Activated CD4-positive, alpha-beta T cell treated with anti-CD3 and anti-CD28 coated beads, Interleukin-2, amount 10 ng/mL, durations not matched to agents 7 days and 5 days (primary cell): ENCODE measurements around the gene KRTAP5-8. TPM values are rescaled to one million over a fixed set of nuclear protein-coding genes. Genes with fewer than 3 reads are reported as not detected.
"Not testable (repeated sequence)": the region's sequence is repeated elsewhere in the genome, so short reads cannot be mapped to it uniquely, and the experiment has no call there.

ENCODE experiments used
- CTCF ChIA-PET: fragments of 350-600 bp; sonication (Branson Sonifier 250); formaldehyde crosslinking; loops from one replicate; lab custom pipeline; 2021; ENCODE audit warnings: antibody characterized with exemption; lab: Charles Lee
- POLR2A ChIA-PET: fragments of 350-600 bp; sonication (Branson Sonifier 250); formaldehyde crosslinking; loops from one replicate; lab custom pipeline; 2021; ENCODE audit warnings: antibody characterized with exemption; lab: Charles Lee
- DNase-seq: peaks from one replicate; pipeline ENCODE4 v3.0.0-alpha.2; 2020
- H3K27ac Mint-ChIP-seq: one replicate; pipeline ENCODE4 v1.8.0; 2021; ENCODE audit warnings: mild to moderate bottlenecking, moderate library complexity, mixed read lengths
- H3K27me3 Mint-ChIP-seq: one replicate; pipeline ENCODE4 v1.8.0; 2021; ENCODE audit warnings: mixed read lengths
- H3K36me3 Mint-ChIP-seq: one replicate; pipeline ENCODE4 v1.8.0; 2021; ENCODE audit warnings: low read depth, mixed read lengths
- H3K4me1 Mint-ChIP-seq: one replicate; pipeline ENCODE4 v1.8.0; 2021; ENCODE audit warnings: mixed read lengths
- H3K4me3 Mint-ChIP-seq: one replicate; pipeline ENCODE4 v1.8.0; 2021; ENCODE audit warnings: mild to moderate bottlenecking, moderate library complexity, mixed read lengths
- H3K9me3 Mint-ChIP-seq: one replicate; pipeline ENCODE4 v1.8.0; 2021; ENCODE audit warnings: mixed read lengths
- total RNA-seq, 2 experiments: library from RNA; stranded (reverse); gene quantifications; one replicate each; pipeline ENCODE4 v1.2.3, GENCODE V29; 2021

KRTAP5-8 gene
- total RNA-seq, 2 experiments from 2014 or later = 0.17 TPM; not detected in 1

- no peaks in the 10 kb centered on the region for H3K4me1 Mint-ChIP-seq
- no peak overlapping the region for H3K4me3 Mint-ChIP-seq
- H3K27ac Mint-ChIP-seq = no peak overlapping the region
- POLR2A ChIA-PET = no interaction called here
- peaks cover 2% of the 10 kb centered on the region for H3K27me3 Mint-ChIP-seq
- H3K9me3 Mint-ChIP-seq = no peaks in the 10 kb centered on the region
- no peaks in the 10 kb centered on the region for H3K36me3 Mint-ChIP-seq
- CTCF ChIA-PET = no interaction called here
- no peak for DNase-seq
Measured at GRCh38 chr11:71525938-71526495, 11.8 kb upstream of the KRTAP5-8 start.

- H3K36me3 Mint-ChIP-seq, CTCF ChIA-PET, DNase-seq, POLR2A ChIA-PET, H3K27ac Mint-ChIP-seq, H3K9me3 Mint-ChIP-seq, H3K27me3 Mint-ChIP-seq, H3K4me3 Mint-ChIP-seq, H3K4me1 Mint-ChIP-seq: not testable (repeated sequence)
Measured at GRCh38 chr11:71526796-71527575, 10.8 kb upstream of the KRTAP5-8 start, which contains the start of gene KRTAP5-7. Gene KRTAP5-7, plus strand, starts transcription at chr11:71527267. Its CDS starts 34 bp downstream, at chr11:71527301.

DNA sequence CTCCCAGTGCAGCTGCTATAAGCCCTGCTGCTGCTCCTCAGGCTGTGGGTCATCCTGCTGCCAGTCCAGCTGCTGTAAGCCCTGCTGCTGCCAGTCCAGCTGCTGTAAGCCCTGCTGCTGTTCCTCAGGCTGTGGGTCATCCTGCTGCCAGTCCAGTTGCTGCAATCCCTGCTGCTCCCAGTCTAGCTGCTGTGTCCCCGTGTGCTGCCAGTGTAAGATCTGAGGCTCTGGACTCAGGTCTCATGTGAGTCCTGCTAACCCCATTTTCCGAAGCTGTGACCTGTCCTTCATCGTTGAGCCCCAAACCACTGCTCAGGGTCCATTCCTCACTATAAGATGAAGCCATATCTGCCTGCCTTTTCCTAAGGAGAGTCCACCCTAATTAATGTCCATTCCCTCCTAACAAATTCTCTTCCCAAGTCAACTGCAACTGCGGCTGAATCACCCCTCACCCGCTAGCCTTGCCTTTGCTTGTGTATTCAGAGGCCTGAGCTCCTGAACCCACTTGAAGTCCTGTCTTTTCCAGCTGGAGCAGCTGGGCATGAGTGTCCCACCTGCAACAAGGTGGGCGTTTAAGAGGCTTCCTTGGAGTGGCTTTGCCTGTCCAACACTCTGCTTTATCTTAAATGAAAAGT lies 10.1 kb upstream of the KRTAP5-8 start:
- H3K4me1 Mint-ChIP-seq = no peaks in the 10 kb centered on the region
- H3K27ac Mint-ChIP-seq = no peak overlapping the region
- peaks cover 2% of the 10 kb centered on the region for H3K27me3 Mint-ChIP-seq
- POLR2A ChIA-PET = no interaction called here
- H3K36me3 Mint-ChIP-seq = no peaks in the 10 kb centered on the region
- CTCF ChIA-PET = interaction anchor here (1.4 kb wide), 1 partner anchor 20 kb away, joined by 3 read pairs; no protein-coding TSS in a partner anchor
- no peak overlapping the region for H3K4me3 Mint-ChIP-seq
- DNase-seq = no peak
- H3K9me3 Mint-ChIP-seq = no peaks in the 10 kb centered on the region

GRCh38 chr11:71530602-71531001 lies 7.2 kb upstream of the KRTAP5-8 start:
- CTCF ChIA-PET = no interaction called here
- POLR2A ChIA-PET = no interaction called here
- no peak for DNase-seq
- Mint-ChIP-seq H3K36me3 (no peaks in the 10 kb centered on the region), H3K9me3 (no peaks in the 10 kb centered on the region), H3K4me1 (no peaks in the 10 kb centered on the region), H3K27me3 (peaks cover 2% of the 10 kb centered on the region), H3K4me3 (no peak overlapping the region), H3K27ac (no peak overlapping the region)

DNA sequence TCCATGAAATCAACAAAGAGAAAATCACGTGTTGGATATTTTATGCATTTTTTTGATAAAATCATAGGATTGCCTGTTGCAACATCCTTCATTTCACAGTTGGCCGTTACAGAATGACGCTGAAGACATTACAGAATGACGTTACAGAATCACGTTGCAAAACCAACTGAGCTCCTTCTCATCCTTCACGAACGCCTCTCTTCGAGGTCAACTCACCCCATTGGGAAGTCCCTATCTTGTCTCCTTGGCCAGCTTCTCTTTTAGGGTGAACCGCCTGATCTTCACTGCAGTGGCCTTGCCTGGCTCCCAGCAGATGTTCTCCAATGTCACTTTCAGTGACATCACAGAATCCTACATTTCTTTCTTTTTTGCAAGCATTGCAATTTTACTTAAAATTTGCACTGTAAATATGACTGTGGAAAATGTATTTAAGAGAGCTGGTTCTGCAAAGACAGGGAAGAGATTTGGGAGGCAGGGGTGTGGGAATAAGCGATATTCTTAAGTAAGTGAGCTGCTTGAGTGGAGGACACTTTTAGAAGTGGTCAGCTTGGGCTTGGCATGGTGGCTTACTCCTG lies 5.7 kb upstream of the KRTAP5-8 start:
- CTCF ChIA-PET = no interaction called here
- Mint-ChIP-seq H3K4me3 (no peak overlapping the region), H3K36me3 (no peaks in the 10 kb centered on the region), H3K9me3 (no peaks in the 10 kb centered on the region), H3K27ac (no peak overlapping the region), H3K4me1 (no peaks in the 10 kb centered on the region), H3K27me3 (no peaks in the 10 kb centered on the region)
- POLR2A ChIA-PET = no interaction called here
- no peak for DNase-seq

GRCh38 chr11:71534711-71535608 lies 2.9 kb upstream of the KRTAP5-8 start:
- not testable (repeated sequence) for DNase-seq, H3K4me1 Mint-ChIP-seq

DNA sequence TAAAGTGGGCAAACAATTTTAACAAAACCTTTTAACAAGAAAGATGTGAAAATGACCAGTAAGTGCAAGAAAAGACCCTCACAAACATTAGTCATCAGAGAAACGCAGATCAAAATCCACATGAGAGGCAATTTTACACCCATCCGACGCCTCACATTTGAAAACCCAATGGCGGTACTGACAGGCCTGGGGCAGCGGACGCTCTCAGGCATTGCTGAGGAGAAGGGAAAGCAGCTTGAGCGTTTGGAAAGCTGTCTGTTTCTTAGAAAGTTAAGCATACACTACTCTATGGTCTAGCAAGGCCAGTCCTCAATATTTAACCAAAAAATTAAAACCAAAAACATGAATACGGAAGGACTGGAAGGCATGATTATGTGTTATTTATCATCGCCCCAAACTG lies 2.0 kb upstream of the KRTAP5-8 start:
- H3K36me3 Mint-ChIP-seq = no peaks in the 10 kb centered on the region
- no peaks in the 10 kb centered on the region for H3K4me1 Mint-ChIP-seq
- H3K4me3 Mint-ChIP-seq = no peak overlapping the region
- DNase-seq = no peak
- CTCF ChIA-PET = no interaction called here
- H3K27me3 Mint-ChIP-seq = no peaks in the 10 kb centered on the region
- H3K9me3 Mint-ChIP-seq = peaks cover 3% of the 10 kb centered on the region
- POLR2A ChIA-PET = no interaction called here
- no peak overlapping the region for H3K27ac Mint-ChIP-seq

More at GRCh38 chr11:71534711-71535608, 2.9 kb upstream of the KRTAP5-8 start:
- H3K9me3 Mint-ChIP-seq, POLR2A ChIA-PET, H3K27ac Mint-ChIP-seq, H3K27me3 Mint-ChIP-seq, H3K36me3 Mint-ChIP-seq, H3K4me3 Mint-ChIP-seq, CTCF ChIA-PET: not testable (repeated sequence)

GRCh38 chr11:71537537-71537936 lies 288 bp upstream of the KRTAP5-8 start:
- DNase-seq = no peak
- CTCF ChIA-PET = no interaction called here
- H3K9me3 Mint-ChIP-seq = peaks cover 10% of the 10 kb centered on the region
- H3K27ac Mint-ChIP-seq = no peak overlapping the region
- no peaks in the 10 kb centered on the region for H3K4me1 Mint-ChIP-seq
- H3K4me3 Mint-ChIP-seq = no peak overlapping the region
- POLR2A ChIA-PET = no interaction called here
- no peaks in the 10 kb centered on the region for H3K36me3 Mint-ChIP-seq
- H3K27me3 Mint-ChIP-seq = no peaks in the 10 kb centered on the region

DNA sequence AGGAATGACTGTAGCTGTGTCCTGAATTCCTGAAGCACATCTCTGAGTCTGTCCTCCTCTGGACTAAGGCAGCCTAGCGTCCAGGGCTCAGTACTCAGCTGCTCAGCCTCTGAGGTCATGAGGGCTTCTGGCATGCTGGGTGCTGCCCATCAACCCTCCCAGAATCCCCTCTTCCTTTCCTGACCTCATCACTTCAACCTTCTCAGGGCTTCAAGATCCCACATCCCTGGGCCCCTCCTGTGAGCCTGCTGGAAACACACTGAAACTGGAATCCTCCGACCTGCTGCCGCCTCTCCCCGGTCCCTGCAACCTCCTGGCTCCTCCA lies 803 bp downstream of the KRTAP5-8 start:
- H3K27ac Mint-ChIP-seq = no peak overlapping the region
- CTCF ChIA-PET = no interaction called here
- no peaks in the 10 kb centered on the region for H3K4me1 Mint-ChIP-seq
- H3K9me3 Mint-ChIP-seq = peaks cover 10% of the 10 kb centered on the region
- DNase-seq = no peak
- H3K4me3 Mint-ChIP-seq = no peak overlapping the region
- no peaks in the 10 kb centered on the region for H3K27me3 Mint-ChIP-seq
- POLR2A ChIA-PET = no interaction called here
- H3K36me3 Mint-ChIP-seq = no peaks in the 10 kb centered on the region

DNA sequence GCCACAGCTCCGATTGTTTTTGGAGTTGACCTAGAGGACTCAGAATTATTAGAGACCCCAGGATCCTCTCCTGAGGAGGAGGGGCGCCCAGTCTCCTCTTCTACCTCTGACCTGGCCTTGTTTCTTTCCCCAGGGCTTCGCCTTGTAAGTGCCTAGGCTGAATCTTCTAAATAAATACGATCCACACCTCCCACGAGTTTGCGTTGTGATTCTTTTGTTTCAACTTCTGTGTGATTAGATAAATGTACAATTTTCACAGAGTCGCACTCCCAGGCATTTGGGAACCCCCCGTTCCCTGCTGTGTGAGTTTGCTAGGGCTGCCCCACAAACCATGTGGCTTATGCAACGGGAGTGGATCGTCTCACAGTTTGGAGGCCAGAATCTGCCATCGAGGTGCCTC lies 1.2 kb downstream of the KRTAP5-8 start:
- no peak for DNase-seq
- H3K27ac Mint-ChIP-seq = no peak overlapping the region
- no peaks in the 10 kb centered on the region for H3K4me1 Mint-ChIP-seq
- H3K36me3 Mint-ChIP-seq = no peaks in the 10 kb centered on the region
- peaks cover 10% of the 10 kb centered on the region for H3K9me3 Mint-ChIP-seq
- CTCF ChIA-PET = no interaction called here
- no peaks in the 10 kb centered on the region for H3K27me3 Mint-ChIP-seq
- no peak overlapping the region for H3K4me3 Mint-ChIP-seq
- POLR2A ChIA-PET = no interaction called here

- H3K27ac Mint-ChIP-seq, H3K4me1 Mint-ChIP-seq, DNase-seq, H3K9me3 Mint-ChIP-seq, H3K27me3 Mint-ChIP-seq, POLR2A ChIA-PET, H3K4me3 Mint-ChIP-seq, H3K36me3 Mint-ChIP-seq: not testable (repeated sequence)
- CTCF ChIA-PET = interaction anchor here (1.0 kb wide), 1 partner anchor 9 kb away, joined by 3 read pairs; no protein-coding TSS in a partner anchor
Measured at GRCh38 chr11:71539971-71540370, 2.1 kb downstream of the KRTAP5-8 start.

GRCh38 chr11:71540521-71541304 lies 2.9 kb downstream of the KRTAP5-8 start:
- H3K27ac Mint-ChIP-seq, H3K9me3 Mint-ChIP-seq, H3K4me3 Mint-ChIP-seq, DNase-seq, POLR2A ChIA-PET, H3K27me3 Mint-ChIP-seq, H3K36me3 Mint-ChIP-seq, H3K4me1 Mint-ChIP-seq: not testable (repeated sequence)
- CTCF ChIA-PET = interaction anchor here (1.0 kb wide), 1 partner anchor 9 kb away, joined by 3 read pairs; no protein-coding TSS in a partner anchor
